Bronchial epithelial cell (primary cell): ENCODE results near the gene VAV2. TPM values are rescaled to one million over a fixed set of nuclear protein-coding genes. Genes with fewer than 3 reads are reported as not detected.

Experiments used
- DNase-seq: peaks from one replicate; pipeline ENCODE4 v3.0.0-alpha.2; 2010; ENCODE audit warnings: low read depth
- FAIRE-seq: peaks from 2 replicates; lab custom pipeline; 2011; peaks lifted over from hg19 to GRCh38; lab: Jason Lieb, UNC
- H3K27me3 ChIP-seq: 2 replicates; pipeline ENCODE4 v1.5.1; 2011; ENCODE audit warnings: low read length; ENCODE audit not compliant: control insufficient read depth, insufficient read depth
- H3K36me3 ChIP-seq: 2 replicates; pipeline ENCODE4 v1.5.1; 2011; ENCODE audit warnings: low read length; ENCODE audit not compliant: control insufficient read depth, insufficient read depth
- H3K4me3 ChIP-seq: 2 replicates; pipeline ENCODE4 v1.5.1; 2011; ENCODE audit warnings: mild to moderate bottlenecking, low read depth, low read length, control low read depth
- total RNA-seq: library from RNA; depleted of rRNA; stranded (reverse); fragments of >200 nt; gene quantifications from 2 replicates; pipeline ENCODE4 v1.2.1, GENCODE V29; 2014
- TF ChIP-seq, protein P1 (sequence below): IDR thresholded peaks from 2 replicates; pipeline ENCODE4 v1.5.1; 2011; ENCODE audit warnings: mild to moderate bottlenecking, moderate library complexity, low read length, control low read depth, inconsistent platforms; ENCODE audit not compliant: insufficient read depth, severe bottlenecking

Gene VAV2
- total RNA-seq, 1 donor from 2014 or later = 46.6 TPM

GRCh38 chr9:133886563-133887501 is 105.3 kb downstream of the VAV2 start:
- Histone ChIP-seq H3K36me3 (peaks cover 3% of the 10 kb centered on the region), H3K4me3 (no peak overlapping the region), H3K27me3 (no peaks in the 10 kb centered on the region)
- no peak for DNase-seq
- TF ChIP-seq, protein P1, sequence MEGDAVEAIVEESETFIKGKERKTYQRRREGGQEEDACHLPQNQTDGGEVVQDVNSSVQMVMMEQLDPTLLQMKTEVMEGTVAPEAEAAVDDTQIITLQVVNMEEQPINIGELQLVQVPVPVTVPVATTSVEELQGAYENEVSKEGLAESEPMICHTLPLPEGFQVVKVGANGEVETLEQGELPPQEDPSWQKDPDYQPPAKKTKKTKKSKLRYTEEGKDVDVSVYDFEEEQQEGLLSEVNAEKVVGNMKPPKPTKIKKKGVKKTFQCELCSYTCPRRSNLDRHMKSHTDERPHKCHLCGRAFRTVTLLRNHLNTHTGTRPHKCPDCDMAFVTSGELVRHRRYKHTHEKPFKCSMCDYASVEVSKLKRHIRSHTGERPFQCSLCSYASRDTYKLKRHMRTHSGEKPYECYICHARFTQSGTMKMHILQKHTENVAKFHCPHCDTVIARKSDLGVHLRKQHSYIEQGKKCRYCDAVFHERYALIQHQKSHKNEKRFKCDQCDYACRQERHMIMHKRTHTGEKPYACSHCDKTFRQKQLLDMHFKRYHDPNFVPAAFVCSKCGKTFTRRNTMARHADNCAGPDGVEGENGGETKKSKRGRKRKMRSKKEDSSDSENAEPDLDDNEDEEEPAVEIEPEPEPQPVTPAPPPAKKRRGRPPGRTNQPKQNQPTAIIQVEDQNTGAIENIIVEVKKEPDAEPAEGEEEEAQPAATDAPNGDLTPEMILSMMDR = no peak
- FAIRE-seq = no peak

DNA sequence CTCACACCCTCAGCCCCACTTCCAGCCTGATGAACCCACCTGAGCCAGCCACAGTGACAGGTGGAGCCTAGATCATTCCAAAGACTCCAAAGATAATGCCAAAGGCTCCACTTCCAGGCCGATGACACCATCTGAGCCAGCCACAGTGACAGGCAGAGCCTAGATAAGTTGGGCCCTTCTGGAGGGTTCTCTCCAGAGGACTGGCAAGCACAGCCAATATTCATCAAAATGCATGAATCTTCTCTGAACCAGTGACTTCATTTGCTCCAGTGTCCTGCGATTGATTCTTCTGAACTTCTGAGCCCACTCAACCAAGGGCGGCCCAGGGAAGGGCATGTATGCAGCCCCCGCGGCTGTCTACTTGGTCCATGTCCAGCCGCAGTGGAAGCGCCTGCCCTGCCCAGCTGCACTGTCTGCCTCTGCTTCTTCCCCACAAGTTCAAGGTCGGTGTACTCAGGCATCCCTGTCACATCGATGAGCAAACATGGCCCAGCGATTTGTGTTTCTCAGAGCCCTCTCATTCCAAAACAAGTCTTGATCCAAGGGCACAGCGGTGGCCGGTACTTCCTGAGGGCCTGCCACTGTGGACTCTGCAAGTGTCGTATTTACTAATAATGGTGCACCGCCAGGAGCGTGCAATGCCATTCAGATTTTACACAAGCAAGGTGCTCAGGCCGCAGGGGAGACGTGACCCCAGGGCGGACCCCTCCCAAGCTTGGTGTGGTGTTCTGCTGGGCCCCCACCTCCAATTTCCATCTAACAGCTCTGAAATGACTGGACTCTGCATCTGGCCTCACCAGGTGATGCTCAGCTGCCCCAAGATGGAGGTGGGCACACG is 107.0 kb downstream of the VAV2 start:
- TF ChIP-seq, protein P1 = no peak
- FAIRE-seq (no peak), DNase-seq (no peak)
- H3K4me3 ChIP-seq = no peak overlapping the region
- peaks cover 3% of the 10 kb centered on the region for H3K36me3 ChIP-seq
- H3K27me3 ChIP-seq = no peaks in the 10 kb centered on the region

GRCh38 chr9:133882849-133883755 is 109.0 kb downstream of the VAV2 start:
- Histone ChIP-seq H3K27me3 (no peaks in the 10 kb centered on the region), H3K4me3 (no peak overlapping the region), H3K36me3 (peaks cover 1% of the 10 kb centered on the region)
- FAIRE-seq (no peak), DNase-seq (peak; percentile 93)
- TF ChIP-seq, protein P1 = no peak

DNA sequence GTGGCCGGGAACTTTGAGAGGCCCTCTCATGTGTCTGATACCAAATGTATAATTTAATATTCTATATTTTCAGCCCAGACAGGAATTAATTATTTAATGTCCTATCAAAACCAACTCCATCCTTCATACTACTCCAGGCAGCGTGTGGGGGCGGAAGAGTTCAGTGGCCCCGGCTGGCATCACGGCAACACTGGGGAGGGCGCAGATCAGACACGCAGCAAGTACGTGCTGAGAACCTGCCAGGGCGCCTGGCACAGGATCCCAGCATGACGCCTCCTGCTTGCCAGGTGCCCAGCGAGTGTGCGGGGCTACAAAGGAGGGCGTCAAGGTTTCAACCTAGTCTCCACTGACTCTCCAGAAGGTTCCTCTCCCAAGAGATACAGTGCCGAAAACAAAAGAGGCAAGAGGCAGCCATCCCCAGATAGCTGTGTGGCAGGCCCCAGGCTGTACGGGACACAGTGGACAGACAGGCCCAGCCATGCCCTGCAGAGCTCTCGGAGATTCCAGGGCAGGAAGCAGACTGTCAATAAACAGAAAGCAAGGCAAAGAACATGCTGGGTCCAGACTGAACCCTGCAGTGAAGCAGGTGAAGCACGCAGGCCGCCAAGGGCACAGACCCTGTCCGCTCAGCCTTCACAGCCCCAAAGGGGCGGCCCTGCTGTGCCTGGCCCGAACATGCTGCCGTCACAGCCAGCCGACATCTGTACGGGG is 110.3 kb downstream of the VAV2 start:
- DNase-seq (peak; percentile 81), FAIRE-seq (no peak)
- Histone ChIP-seq H3K36me3 (peaks cover 1% of the 10 kb centered on the region), H3K4me3 (no peak overlapping the region), H3K27me3 (no peaks in the 10 kb centered on the region)
- TF ChIP-seq, protein P1 = no peak
